SK-N-DZ (cell line): ENCODE results near the gene CHAF1B.
A peak's percentile ranks its signal among the peaks of the same experiment; 100 is the strongest.

ENCODE experiments used
- DNase-seq: peaks from one replicate; pipeline ENCODE4 v3.0.0-alpha.2; 2015; ENCODE audit warnings: low spot score

The CHAF1B gene

DNA sequence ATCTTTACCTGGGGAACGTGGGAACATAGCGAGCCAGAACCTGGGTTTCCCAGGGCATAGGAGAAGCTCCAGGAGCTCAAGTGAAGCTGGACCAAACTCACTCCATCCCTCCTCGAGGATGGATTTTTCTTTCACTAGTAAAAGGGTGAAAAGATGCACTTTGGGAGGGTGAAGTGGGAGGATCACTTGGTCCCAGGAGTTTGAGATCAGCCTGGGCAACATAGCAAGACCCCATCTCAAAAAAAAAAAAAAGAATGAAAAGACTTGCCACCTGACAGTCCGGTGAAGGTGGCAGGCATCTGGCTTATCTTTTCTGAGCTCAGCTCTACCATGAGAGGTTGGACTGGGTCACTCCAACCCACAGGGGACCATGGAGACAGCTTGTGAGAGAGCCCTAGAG lies 42.3 kb downstream of the CHAF1B start:
- DNase-seq = no peak

DNA sequence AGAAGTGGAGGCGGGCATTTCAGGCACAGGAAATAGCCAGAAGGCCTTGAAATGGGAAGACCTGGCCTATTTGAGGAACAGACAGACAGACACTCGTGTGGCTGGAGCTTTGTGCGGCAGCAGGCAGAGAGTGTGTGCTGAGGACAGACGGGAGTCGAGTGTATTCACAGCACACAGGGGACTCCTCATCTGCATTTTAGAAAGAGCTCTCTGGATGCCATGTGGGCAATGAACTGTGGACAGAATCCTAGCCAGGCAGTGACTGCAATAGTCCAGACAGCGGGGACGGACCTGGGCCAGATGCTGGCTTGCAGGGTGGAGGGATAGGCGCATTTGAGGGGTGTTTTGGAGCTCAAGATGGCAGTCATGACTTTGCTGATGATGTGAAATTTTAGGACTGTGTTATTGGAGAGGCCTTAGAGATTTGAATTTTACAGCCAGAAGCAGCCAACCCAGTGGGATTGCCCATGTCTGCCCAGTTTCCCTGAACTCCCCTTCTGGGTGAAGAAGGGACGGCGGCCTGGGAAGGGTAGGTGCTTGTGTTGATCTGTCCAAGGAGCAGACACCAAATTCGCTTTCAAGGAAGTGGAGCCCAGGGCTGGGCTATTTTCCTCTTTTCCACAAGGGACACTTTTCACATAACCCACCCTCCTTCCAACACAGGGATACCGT lies 43.7 kb downstream of the CHAF1B start:
- no peak for DNase-seq

- DNase-seq = peak; percentile 73
These were observed 44.9 kb downstream of the CHAF1B start for GRCh38 chr21:36429947-36430546.

- DNase-seq = no peak
These were observed 45.6 kb downstream of the CHAF1B start for GRCh38 chr21:36430841-36431240.

GRCh38 chr21:36431252-36431651 lies 46.1 kb downstream of the CHAF1B start:
- DNase-seq = no peak

DNA sequence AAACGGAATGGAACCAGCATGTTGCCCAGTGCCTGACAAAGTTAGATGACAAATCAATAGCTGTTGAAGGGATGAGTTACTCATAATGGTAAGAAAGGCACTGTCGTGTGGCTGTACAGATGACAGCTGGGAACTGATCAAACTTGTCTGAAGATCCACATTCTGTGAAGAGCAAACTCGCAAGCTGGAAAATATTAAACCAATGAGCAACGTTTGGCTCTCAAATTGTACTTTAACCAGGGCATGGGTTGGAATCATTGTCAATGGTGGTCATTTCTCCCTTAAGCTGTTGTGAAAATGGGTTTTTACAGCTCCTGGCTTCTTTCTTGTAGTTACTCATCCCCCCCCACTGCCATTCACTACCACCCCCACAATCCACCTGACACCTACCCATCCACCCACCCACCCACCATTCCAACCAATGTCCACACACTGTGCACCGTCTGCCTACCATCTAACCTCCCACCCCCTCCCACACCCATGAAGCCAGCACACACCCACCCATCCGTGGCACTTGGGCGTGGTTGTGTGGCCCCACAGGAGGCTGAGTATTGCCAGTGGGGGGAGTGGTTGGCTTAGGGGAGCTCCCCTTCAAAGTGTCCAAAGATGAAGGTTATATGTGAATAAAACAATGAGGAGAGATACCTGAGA lies 48.0 kb downstream of the CHAF1B start:
- DNase-seq = no peak

- no peak for DNase-seq
These were observed 49.0 kb downstream of the CHAF1B start for GRCh38 chr21:36434144-36434543.

GRCh38 chr21:36436829-36437744 lies 51.9 kb downstream of the CHAF1B start:
- no peak for DNase-seq

DNA sequence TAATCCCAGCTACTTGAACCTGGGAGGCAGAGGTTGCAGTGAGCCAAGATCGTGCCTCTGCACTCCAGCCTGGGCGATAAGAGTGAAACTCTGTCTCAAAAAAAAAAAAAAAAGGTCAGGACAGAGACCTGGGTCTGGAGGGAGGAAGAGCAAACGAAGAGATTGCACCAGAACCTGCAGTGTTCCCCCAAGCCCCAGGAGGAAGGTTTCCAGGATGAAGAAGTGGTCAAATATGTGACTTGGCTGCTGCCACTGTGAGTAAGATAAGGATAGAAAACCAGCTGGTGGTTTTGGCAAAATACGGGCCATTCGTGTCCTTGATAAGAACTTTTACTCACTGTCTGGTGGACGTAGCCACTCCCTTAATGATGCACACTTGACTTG lies 52.5 kb downstream of the CHAF1B start:
- no peak for DNase-seq

GRCh38 chr21:36441715-36442114 lies 56.5 kb downstream of the CHAF1B start:
- DNase-seq = no peak

- DNase-seq = no peak
These were observed 61.1 kb downstream of the CHAF1B start for GRCh38 chr21:36446301-36446700.

DNA sequence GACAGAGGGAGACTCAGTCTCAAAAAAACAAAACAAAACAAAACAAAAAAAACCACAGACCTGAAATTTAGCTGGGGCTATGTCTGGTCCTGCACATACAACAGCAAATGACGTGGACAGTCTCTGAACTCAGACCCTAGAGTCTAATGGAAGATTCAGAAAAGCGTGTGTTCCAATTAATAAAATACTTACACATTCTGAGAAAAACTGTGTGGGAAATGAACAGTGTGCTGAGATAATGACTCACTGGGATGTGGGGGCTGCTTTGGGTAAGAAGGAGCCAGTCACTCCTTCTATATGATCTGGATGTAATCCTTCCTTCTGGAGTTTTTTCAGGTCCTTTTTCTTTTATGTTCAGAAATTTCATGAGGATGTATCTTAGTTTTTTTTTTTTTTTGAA lies 65.3 kb downstream of the CHAF1B start:
- DNase-seq = no peak

- no peak for DNase-seq
These were observed 66.3 kb downstream of the CHAF1B start for GRCh38 chr21:36451506-36451905.

GRCh38 chr21:36452281-36452825 lies 67.2 kb downstream of the CHAF1B start:
- no peak for DNase-seq

- DNase-seq = no peak
These were observed 68.9 kb downstream of the CHAF1B start for GRCh38 chr21:36454093-36454531.

DNA sequence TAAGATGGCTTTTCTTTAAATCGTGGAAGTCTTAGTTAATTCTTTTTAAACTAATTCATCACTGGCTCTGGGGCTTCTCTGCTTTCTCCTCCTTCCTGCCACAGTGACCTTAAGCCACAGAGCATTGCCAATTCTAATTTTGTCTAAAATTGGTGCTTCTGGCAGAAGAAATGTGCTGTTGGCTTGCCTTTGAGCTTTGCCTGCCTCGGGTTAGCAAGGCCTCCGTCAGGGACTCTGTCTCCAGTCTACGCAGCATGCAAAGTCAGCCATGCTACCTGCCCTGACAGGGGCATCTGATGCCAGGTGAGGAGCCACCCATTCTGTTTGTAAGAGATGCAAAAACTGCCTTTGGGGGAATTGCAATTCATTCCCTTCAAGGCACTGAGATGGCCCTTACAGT lies 69.5 kb downstream of the CHAF1B start:
- DNase-seq = no peak

- DNase-seq = no peak
These were observed 71.7 kb downstream of the CHAF1B start for GRCh38 chr21:36456729-36457414.

GRCh38 chr21:36459098-36459497 lies 73.9 kb downstream of the CHAF1B start:
- DNase-seq = no peak

DNA sequence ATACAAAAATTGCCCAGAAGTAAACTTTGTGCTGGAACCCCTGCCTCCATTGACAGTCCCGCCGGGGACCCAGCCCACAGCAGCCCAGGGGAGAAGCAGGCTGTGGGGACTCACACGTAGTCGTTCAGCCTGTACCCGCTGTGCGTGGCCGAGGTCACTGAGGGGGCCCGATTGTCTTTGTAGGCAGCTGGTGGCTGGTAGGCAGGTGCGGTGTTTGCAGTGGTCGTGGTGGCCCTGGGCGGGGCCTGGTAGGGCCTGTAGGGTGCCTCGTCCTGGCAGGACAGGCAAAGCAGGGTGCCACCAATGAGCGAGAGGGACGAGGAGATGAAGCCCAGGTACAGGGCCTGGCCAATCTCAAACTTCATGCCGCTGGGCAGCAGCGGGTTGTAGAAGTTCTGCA lies 75.7 kb downstream of the CHAF1B start:
- DNase-seq = no peak

GRCh38 chr21:36461277-36461917 lies 76.2 kb downstream of the CHAF1B start:
- DNase-seq = no peak
